ENCODE results near the gene IL4I1. TPM values are rescaled to one million over a fixed set of nuclear protein-coding genes. Genes with fewer than 3 reads are reported as not detected.

The IL4I1 gene
- total and polyA plus RNA-seq, 12 donors, result 0.26 to 26.9 (median 0.57) TPM; not detected in 3

GRCh38 chr19:49861541-49862378 lies 34.9 kb downstream of the IL4I1 start:
- 80 to 85% methylated on average over 59 to 60 of the region's 60 CpGs for WGBS, 2 donors
- no peaks in the 10 kb centered on the region for H3K27me3 ChIP-seq
- peaks cover 0 to 82% (median 32%) of the 10 kb centered on the region in 9 donors for H3K36me3 ChIP-seq
- TF ChIP-seq CTCF (IDR thresholded peaks at IDR 0.05), result no peak
- H3K27ac ChIP-seq, result no peak overlapping the region
- peak in 1 of 2 donors; percentile 4 for DNase-seq
- H3K9me3 ChIP-seq, result no peaks in the 10 kb centered on the region
- intact Hi-C loops (cut with DNase I), result loop anchor here in 1 of 10 donors (10.0 kb wide), 1 partner anchor 347 kb away; the partner anchor contains the start of gene FCGRT
- ATAC-seq, result no peak
- H3K4me3 ChIP-seq, result no peak overlapping the region
- H3K4me1 ChIP-seq, result peaks cover 12 to 29% (median 22%) of the 10 kb centered on the region in 9 donors

DNA sequence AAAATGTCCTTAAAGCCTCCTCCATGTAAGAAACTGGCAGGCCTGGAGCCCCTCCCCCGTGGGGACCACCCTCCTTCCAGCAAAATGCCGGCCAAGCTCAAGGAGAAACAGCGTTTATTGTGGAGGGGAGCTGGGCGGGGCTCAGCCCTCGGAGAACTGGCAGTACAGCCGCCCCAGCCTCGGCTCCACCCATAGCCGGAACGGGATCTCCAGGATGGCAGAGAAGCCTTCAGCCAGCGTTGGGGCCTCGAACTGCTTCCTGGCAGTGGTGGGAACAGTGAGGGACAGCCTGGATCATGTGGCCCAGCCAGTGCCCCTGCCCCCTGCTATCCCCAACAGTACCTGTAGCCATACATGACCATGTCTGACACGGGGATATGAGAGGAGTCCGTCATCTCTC lies 35.6 kb downstream of the IL4I1 start:
- TF ChIP-seq CTCF (IDR thresholded peaks at IDR 0.05), result no peak
- Histone ChIP-seq H3K27ac (peak overlapping the region in 5 of 10 donors; percentile 10 to 33 (median 15)), H3K36me3 (peaks cover 0 to 88% (median 32%) of the 10 kb centered on the region in 9 donors), H3K4me1 (peaks cover 7 to 22% (median 15%) of the 10 kb centered on the region in 9 donors), H3K9me3 (no peaks in the 10 kb centered on the region), H3K27me3 (no peaks in the 10 kb centered on the region), H3K4me3 (no peak overlapping the region)
- WGBS, 2 donors, result 39 to 48% methylated on average over 13 of the region's 13 CpGs
- ATAC-seq (peak in 1 of 8 donors; percentile 18), DNase-seq (peak in 1 of 2 donors; percentile 48)
- intact Hi-C loops (cut with DNase I), result loop anchor here in 1 of 10 donors (10.0 kb wide), 1 partner anchor 346 kb away; the partner anchor contains the start of gene FCGRT

DNA sequence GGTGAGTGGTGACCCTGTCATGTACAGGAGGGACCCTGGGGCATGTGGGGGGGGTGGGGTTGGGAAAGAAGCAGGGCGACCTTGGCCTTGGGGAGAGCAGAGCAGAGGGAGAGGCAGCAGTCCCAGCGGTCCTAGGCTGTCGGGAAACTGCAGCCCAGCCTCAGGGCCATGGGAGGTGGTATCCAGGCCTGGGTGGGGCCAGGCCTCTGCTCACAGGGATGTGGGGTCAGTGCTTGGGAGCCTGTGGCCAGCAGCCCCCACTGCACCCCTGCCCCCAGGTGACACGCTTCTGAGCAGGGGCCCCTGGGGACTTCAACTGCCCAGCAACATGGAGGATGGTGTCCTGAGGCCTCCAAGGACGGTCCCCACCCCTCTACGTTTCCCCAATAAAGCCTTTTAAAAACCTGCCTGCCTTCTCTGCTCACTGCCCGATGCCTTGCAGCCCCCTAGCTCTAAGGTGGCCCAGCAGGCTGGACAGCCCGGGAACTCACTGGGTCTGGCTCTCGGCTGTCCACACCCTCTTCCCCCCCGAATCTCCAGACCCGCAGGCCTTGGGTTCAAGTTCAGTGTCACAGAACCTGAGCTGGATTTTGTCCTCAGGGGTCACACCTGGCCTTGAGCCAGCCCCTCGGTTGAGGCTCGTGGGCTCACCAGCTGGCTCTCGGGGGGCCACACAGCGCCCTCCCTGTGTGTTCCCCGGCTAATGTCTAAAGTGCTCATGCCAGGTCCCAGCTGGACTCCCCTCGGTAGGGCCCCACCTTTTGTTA lies 36.2 kb downstream of the IL4I1 start:
- Histone ChIP-seq H3K27ac (peak overlapping the region in 5 of 10 donors; percentile 10 to 33 (median 15)), H3K36me3 (peaks cover 0 to 94% (median 32%) of the 10 kb centered on the region in 9 donors), H3K4me3 (no peak overlapping the region), H3K9me3 (no peaks in the 10 kb centered on the region), H3K27me3 (no peaks in the 10 kb centered on the region), H3K4me1 (peaks cover 4 to 16% (median 9%) of the 10 kb centered on the region in 9 donors)
- no peak for ATAC-seq
- no peak for DNase-seq
- TF ChIP-seq CTCF (IDR thresholded peaks at IDR 0.05), result no peak
- intact Hi-C loops (cut with DNase I), result loop anchor here in 1 of 10 donors (10.0 kb wide), 1 partner anchor 346 kb away; the partner anchor contains the start of gene FCGRT
- 62 to 72% methylated on average over 17 of the region's 17 CpGs for WGBS, 2 donors

Measured in heart right ventricle (tissue), 16 donors.